GM18505 (cell line): ENCODE measurements around the gene MTA2.
A peak's percentile ranks its signal among the peaks of the same experiment; 100 is the strongest.
"Not testable (repeated sequence)": the region's sequence is repeated elsewhere in the genome, so short reads cannot be mapped to it uniquely, and the experiment has no call there.

Experiments used
- ATAC-seq: cut with Tn5 transposase; IDR thresholded peaks from one replicate; pipeline ENCODE4 v1.9.1; 2021; ENCODE audit not compliant: unreplicated experiment
- POLR2A ChIP-seq: IDR thresholded peaks from 4 replicates; pipeline ENCODE4 v1.6.1; 2011; ENCODE audit warnings: borderline replicate concordance; ENCODE audit not compliant: insufficient read depth, insufficient read length; ENCODE audit errors: extremely low read depth

MTA2 gene

DNA sequence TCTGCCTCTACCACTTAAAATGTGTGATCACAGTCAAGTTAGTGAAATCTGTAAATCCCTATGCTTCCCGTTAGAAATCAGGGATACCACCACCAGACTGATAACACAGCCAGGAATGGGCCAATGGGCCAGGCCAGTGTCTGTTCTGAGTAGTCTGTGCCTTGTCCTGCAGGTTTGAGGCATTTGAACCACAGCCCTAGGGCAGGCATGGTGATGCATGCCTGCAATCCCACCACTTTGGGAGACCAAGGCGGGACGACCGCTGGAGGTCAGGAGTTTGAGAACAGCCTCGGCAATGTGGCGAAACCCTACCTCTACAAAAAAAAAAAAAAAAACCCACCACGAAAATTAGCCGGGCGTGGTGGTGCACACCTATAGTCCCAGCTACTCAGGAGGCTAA is 43.0 kb downstream of the MTA2 start:
- TF ChIP-seq POLR2A: no peak
- no peak for ATAC-seq

DNA sequence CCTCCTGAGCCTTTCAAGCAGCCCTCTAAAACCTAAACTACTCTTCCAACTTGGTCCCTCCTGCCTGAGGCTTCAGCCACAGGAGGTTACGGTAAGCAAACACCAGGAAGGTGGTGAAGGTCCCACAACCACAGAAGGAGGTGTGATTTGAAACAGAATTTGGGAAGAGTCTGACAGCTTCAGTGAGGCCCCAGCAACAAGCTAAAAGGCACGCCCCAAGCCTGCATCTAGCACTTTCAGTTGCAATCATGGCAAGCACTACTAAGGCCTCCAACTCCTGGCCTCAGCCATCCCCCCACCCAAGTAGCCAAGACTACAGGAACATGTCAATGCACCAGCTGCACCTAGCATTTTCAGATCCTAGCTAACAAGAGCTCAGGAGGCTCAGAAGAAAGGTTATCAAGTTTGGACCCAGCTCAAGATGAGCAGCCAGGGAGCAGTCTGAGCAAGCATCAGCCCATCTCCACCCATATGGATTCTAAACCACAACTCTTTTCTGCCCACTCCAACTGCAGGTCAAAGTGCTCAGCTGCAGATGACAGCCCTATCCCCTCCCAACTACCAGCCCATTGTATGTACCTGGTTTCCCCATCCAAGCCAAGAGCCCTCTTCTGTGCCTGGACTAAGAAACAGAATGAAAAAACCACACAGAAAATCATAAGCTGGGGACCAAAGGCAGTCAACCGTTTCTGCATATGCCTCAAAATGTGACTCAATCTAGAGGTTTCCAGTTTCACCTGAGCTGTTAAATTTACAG is 44.6 kb downstream of the MTA2 start:
- TF ChIP-seq POLR2A: peak; percentile 45
- ATAC-seq: peak; percentile 12

DNA sequence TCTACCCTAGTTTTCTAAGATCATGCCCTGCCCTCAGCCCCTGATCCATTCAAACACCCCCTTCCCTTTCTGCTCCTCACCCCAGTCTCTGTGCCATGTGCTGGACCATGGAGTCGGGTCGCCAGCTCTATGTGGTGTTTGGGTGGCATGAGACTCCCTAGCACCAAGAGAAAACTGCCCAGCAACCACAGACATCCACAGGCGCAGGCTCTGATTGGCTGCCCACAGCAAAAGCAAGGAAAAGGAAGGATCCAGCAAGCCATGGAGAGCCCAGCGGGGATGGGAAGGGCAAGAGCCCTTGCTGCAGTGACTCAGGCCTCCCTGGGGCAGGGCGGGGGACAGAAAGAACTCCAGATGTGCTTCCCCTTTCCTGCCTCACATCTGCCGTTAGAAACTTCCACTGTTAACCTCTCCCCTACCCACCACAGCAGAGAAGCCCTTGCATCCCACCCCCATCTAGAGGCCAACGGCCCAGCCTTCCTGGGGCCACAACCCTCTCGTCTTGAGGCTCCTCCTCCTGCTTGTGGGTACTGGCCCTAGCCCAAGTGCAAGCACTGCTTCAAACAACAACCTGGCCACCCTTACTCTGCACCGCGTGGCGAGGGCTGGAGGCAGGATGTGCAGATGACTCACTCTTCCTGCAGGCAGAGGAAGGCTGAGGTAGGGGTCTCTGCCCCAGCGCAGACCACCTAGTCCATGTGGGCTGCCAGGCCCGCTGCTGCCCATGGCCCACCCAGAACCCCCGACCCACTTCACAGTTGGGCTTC is 45.4 kb downstream of the MTA2 start:
- no peak for TF ChIP-seq POLR2A
- ATAC-seq: peak; percentile 38

DNA sequence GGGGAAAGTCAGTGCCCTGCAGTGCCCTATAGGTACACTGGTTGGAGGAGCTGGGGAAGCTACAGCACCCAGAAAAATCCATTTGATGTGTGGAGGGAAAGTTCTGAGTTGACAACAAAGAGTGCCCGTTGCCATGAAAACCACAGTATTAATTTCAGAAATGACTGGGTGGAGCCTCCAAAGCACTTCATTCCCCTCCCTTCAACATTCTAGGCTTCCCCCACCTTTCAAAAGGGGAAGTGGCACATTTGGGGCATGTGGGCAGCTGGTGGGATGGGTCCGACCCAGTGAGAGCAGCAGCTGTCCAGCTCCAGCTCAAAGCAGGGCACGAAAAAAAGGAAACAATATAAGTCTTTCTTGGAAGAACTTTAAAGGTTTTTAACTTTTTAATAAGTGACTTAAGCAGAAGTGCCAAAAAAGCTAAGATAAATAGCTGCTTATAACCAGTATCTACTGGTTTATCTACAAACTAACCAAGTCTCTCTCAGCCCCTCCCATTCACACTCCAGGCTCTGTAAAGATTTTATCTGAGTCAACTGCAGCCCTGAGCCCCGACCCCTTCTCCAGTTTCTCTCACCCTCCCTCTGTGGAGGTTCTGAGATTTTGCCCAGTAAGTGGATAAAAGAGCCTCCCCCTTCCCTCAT is 46.1 kb downstream of the MTA2 start:
- no peak for TF ChIP-seq POLR2A
- peak; percentile 35 for ATAC-seq

DNA sequence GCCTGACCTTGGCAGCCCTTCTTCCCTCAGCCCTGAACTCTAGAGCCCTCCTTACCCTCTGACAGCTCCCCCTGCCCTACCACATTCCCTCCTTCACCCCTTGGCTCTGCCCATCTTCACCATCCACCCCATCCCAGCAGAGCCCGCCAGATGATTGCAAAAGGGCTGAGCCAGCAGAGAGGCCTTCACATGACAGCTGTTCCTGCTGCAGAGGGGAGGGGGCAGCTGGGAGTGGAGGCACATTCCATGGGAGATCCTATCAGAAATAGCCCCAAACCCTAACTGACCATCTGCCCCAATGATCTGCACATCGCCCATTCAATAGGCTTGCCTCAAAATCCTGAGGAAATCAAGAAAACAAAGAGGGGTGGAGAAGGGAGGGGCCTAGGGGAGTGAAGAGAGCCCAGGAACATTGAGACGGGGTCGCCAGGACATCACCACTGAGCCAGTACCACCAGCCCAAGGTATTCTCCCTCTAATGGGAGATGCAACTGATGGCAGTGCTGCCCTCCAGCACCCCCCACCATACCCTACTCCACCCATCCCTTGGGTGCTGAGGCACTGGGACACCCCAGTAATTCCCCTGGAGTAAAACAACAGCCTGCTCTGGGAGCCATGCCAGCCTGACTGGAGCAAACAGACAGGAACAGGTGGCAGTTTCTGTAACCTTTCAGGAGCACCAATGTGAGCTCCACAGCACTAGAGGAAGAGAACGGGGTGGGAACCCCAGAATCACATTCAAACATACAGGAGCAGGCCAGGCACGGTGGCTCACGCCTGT is 47.1 kb downstream of the MTA2 start:
- no peak for ATAC-seq
- no peak for TF ChIP-seq POLR2A

DNA sequence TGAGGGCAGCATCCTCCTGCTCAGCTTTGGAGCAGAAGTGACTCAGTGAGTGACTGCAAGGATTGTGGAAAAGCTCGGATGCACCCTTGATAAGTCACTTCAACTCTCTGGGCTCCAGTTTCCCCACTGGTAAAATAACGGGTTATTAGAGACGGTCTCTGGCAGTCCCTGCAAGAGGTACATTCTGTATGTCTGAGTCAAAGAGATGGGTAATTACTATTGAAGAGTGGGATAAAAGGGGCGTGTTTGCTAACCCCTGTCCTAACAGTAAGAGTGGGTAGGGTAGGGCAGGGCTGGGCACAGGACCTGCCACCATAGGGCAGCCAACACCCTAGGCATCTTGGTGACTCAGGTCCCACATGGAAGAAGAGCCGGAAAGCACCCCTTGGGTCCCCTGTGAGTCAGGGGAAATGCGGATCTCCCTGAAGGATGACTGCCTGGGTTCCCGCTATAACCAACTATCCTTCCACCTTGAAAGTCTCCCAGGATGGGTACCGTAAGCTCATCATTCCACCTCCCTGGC is 47.8 kb downstream of the MTA2 start:
- ATAC-seq: no peak
- TF ChIP-seq POLR2A: no peak

DNA sequence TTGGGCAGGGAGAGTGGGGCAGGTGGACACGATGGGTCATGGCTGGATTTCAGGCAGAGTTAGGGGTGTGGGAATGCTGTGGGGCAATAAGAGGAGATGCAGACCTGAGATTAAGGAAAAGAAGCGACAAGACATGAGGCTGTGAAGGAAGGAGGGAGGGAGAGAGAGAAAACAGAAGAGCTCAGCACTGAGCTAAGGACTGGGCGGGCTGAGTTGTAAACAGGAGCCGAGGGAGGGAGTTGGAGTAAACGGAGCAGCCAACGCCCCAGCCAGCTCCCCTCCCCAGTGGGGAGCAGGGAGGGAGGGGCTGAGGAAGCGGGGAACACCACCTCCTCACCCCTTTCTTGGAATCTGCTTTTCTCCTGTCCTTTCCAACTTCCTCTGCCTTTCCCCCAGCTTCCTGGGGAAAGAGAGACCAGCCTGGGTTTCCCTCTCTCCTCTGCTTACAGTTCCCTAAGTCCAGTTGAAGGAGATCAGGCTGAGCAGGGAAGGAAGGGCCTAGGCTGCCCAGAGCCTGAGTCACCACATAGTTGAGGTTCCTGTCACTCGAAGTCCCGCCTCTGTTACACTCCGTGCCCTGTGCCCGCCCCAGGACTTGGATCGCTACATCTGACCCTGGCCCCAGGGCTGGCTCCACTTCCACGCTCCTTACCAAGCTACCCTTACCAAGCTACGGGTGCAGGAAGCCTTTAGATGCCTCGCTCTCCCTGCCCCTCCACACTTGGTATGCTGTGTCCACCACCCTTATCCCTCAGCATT is 48.4 kb downstream of the MTA2 start:
- TF ChIP-seq POLR2A: no peak
- ATAC-seq: no peak

DNA sequence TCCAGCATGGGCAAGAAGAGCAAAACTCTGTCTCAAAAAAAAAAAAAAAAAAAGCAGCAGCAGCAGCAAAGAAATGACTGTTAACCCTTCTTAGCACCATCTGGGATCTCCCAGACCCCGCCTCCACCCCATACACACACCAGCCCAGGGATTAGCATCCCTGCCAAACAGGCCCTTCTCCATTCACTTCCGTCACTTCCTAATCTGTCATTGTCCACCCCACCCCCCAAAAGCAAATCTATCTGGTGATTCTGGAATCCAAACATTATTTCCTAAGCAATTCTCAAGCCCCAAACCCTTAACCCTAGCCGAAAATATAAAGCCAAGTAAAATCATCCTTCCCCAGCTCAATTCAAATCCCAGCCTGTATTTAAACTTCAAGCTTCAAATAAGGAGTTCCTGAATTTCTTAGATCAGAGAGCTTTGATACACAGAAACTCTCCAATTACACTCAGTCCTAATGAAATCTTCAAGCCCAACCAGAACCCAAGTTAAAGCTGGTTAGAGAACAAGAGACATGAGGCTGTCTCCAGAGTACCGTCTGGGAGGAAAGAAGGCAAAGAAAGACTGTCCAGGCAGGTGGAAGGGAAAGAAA is 49.1 kb downstream of the MTA2 start:
- TF ChIP-seq POLR2A: no peak
- ATAC-seq: no peak

DNA sequence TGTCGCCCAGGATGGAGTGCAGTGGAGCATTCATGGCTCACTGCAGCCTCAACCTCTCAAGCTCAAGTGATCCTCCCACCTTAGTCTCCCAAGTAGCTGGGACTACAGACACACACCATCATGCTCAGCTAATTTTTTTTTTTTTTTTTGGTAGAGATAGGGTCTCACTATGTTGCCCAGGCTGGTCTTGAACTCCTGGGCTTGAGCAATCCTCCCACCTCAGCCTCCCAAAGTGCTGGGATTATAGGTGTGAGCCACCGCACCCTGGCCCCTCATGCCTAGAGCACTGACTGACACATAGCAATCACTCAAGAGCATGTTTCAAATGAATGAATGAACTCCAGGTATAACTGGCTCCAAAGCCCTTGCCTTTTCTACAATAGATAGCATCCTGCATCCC is 51.2 kb downstream of the MTA2 start:
- ATAC-seq: not testable (repeated sequence)

DNA sequence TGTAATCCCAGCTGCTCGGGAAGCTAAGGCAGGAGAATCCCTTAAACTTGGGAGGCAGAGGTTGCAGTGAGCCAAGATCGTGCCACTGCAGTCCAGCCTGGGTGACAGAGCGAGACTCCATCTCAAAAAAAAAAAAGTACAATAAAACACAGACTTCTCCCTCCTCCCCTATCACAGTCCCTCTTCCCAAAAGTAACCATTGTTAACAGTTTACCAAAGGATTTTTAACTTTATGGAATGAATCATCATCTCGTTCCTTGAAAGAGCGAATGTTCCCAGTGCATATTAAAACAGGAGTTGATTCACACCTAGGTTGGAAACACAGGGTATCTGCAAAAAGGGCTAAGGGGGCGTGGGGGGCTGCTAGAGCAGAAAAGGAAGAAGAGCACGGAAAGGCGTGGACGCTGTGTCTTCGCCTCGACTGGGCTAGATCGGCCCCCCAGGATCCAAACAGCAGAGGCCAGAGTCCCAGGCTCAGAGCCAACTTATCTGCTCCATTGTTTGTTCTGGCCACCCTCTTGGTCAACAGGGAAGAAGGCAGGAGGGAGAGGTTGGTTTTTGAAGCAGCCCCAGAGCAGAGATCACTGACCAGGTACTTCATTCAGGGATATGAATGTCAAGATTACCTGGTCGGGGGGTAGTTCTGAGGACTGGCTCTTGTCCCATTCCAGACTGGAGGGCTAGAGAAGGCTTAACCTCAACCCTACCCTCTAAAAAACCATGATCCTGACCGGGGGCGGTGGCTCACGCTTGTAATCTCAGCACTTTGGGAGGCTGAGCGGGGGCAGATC is 52.9 kb downstream of the MTA2 start:
- TF ChIP-seq POLR2A: no peak
- no peak for ATAC-seq

DNA sequence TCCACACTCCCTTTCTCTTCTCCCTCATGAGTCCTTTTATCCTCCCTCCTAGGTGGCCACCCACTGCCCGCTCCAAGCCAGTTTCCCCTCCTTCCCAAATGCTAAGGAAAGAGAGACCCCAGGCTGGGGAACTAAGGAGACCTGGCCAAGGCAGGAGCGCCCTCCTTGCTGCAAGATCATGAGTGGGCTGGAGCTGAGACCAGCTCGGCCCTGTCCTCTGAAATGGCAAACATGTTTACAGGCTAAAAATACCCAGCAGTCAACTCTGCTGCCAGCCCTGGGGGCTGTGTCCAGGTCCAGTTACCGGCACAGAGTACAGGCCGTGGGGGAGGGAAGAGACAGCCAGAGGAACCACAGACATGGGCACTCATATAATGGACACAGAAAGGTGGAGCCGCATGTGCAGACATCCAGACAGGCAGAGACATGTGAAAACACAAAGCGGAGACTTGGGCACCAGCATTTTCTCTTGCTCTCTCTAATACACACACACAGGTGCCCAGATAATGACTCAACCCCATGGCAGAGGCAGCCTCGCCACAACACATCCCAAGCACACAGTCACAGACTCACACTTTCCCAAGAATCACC is 53.9 kb downstream of the MTA2 start:
- TF ChIP-seq POLR2A: no peak
- ATAC-seq: no peak
